Neural progenitor cell (in vitro differentiated cells): ENCODE data around the gene HSD17B8. TPM values are rescaled to one million over a fixed set of nuclear protein-coding genes. Genes with fewer than 3 reads are reported as not detected.

Experiments used
- DNase-seq: peaks from one replicate; pipeline ENCODE4 v3.0.0-alpha.2; 2016; ENCODE audit warnings: low spot score
- H2AFZ ChIP-seq: fragments of 200-600 bp; sonication (generic); replicated peaks from 2 replicates; pipeline ENCODE4 v1.6.1; 2016; ENCODE audit warnings: antibody characterized with exemption
- H3F3A ChIP-seq: fragments of 200-600 bp; sonication (generic); 2 replicates; pipeline ENCODE4 v1.6.1; 2016; ENCODE audit warnings: antibody characterized with exemption, low read depth
- H3K27ac ChIP-seq: fragments of 200-600 bp; sonication (generic); 2 replicates; pipeline ENCODE4 v1.5.1; 2016; ENCODE audit warnings: mild to moderate bottlenecking
- H3K27me3 ChIP-seq: fragments of 200-600 bp; sonication (generic); 2 replicates; pipeline ENCODE4 v1.6.1; 2016; ENCODE audit warnings: mild to moderate bottlenecking, moderate library complexity
- H3K36me3 ChIP-seq: fragments of 200-600 bp; sonication (generic); 2 replicates; pipeline ENCODE4 v1.5.1; 2016
- H3K4me1 ChIP-seq: fragments of 200-600 bp; sonication (generic); 2 replicates; pipeline ENCODE4 v1.6.1; 2016; ENCODE audit warnings: mixed run types
- H3K4me2 ChIP-seq: fragments of 200-600 bp; sonication (generic); 2 replicates; pipeline ENCODE4 v1.6.1; 2016
- H3K4me3 ChIP-seq: fragments of 200-600 bp; sonication (generic); 2 replicates; pipeline ENCODE4 v1.5.1; 2016
- H3K79me2 ChIP-seq: fragments of 200-600 bp; sonication (generic); 2 replicates; pipeline ENCODE4 v1.6.1; 2016; ENCODE audit warnings: low read depth
- H3K9ac ChIP-seq: fragments of 200-600 bp; sonication (generic); 2 replicates; pipeline ENCODE4 v1.6.1; 2016
- H3K9me3 ChIP-seq: fragments of 200-600 bp; sonication (generic); 2 replicates; pipeline ENCODE4 v1.5.1; 2016; ENCODE audit warnings: low read depth
- H4K20me1 ChIP-seq: fragments of 200-600 bp; sonication (generic); 2 replicates; pipeline ENCODE4 v1.6.1; 2016; ENCODE audit warnings: low read depth
- H3K27ac Mint-ChIP-seq: 3 replicates; pipeline ENCODE4 v1.8.0; 2021; ENCODE audit warnings: mixed read lengths
- H3K27me3 Mint-ChIP-seq: 2 replicates; pipeline ENCODE4 v1.8.0; 2022; ENCODE audit warnings: low read depth, mild to moderate bottlenecking, inconsistent platforms, moderate library complexity, mixed read lengths; ENCODE audit not compliant: insufficient read depth
- H3K36me3 Mint-ChIP-seq: 3 replicates; pipeline ENCODE4 v1.8.0; 2021; ENCODE audit warnings: mixed read lengths
- H3K4me1 Mint-ChIP-seq: 3 replicates; pipeline ENCODE4 v1.8.0; 2021; ENCODE audit warnings: mixed read lengths
- H3K4me3 Mint-ChIP-seq: 3 replicates; pipeline ENCODE4 v1.8.0; 2021; ENCODE audit warnings: mild to moderate bottlenecking, moderate library complexity, mixed read lengths
- H3K9me3 Mint-ChIP-seq: 3 replicates; pipeline ENCODE4 v1.8.0; 2020; ENCODE audit warnings: mixed read lengths
- CTCF ChIP-seq: fragments of 200-600 bp; sonication (generic); IDR thresholded peaks from 2 replicates; pipeline ENCODE4 v1.5.1; 2017; ENCODE audit warnings: antibody characterized with exemption, mild to moderate bottlenecking
- EZH2 ChIP-seq: fragments of 200-600 bp; sonication (generic); IDR thresholded peaks from 2 replicates; pipeline ENCODE4 v1.6.1; 2017; ENCODE audit warnings: antibody characterized with exemption, mild to moderate bottlenecking, moderate library complexity
- EZH2phosphoT487 ChIP-seq: fragments of 200-600 bp; sonication (generic); IDR thresholded peaks from 2 replicates; pipeline ENCODE4 v1.6.1; 2017; ENCODE audit warnings: antibody characterized with exemption
- total RNA-seq: library from RNA; depleted of rRNA; stranded (reverse); fragments of >200 nt; gene quantifications from 2 replicates; pipeline ENCODE4 v1.2.3, GENCODE V29; 2015; ENCODE audit warnings: low replicate concordance

The HSD17B8 gene
- total RNA-seq, 1 donor from 2014 or later: 4.8 TPM

GRCh38 chr6:33165581-33166258 is 38.7 kb upstream of the HSD17B8 start:
- H3K27me3 Mint-ChIP-seq: peaks cover 12% of the 10 kb centered on the region

GRCh38 chr6:33166363-33166762 is 38.1 kb upstream of the HSD17B8 start:
- no peak overlapping the region for H3K4me2 ChIP-seq
- Mint-ChIP-seq H3K27ac (no peak overlapping the region), H3K9me3 (no peaks in the 10 kb centered on the region)

More at GRCh38 chr6:33165581-33166258, 38.7 kb upstream of the HSD17B8 start:
- TF ChIP-seq EZH2phosphoT487 (no peak), CTCF (no peak), EZH2 (no peak)
- no peaks in the 10 kb centered on the region for H3K79me2 ChIP-seq
- no peaks in the 10 kb centered on the region for H4K20me1 ChIP-seq
- H3K4me1 ChIP-seq: no peaks in the 10 kb centered on the region
- Mint-ChIP-seq H3K9me3 (no peaks in the 10 kb centered on the region), H3K36me3 (no peaks in the 10 kb centered on the region), H3K27ac (no peak overlapping the region), H3K4me1 (peaks cover 16% of the 10 kb centered on the region), H3K4me3 (no peak overlapping the region)
- H2AFZ ChIP-seq: no peak overlapping the region
- no peak overlapping the region for H3K27ac ChIP-seq
- H3K9ac ChIP-seq: no peak overlapping the region
- no peaks in the 10 kb centered on the region for H3F3A ChIP-seq
- H3K4me2 ChIP-seq: no peak overlapping the region
- H3K4me3 ChIP-seq: no peak overlapping the region
- no peaks in the 10 kb centered on the region for H3K9me3 ChIP-seq
- H3K27me3 ChIP-seq: peaks cover 17% of the 10 kb centered on the region
- DNase-seq: no peak
- no peaks in the 10 kb centered on the region for H3K36me3 ChIP-seq

GRCh38 chr6:33166811-33167210 is 37.6 kb upstream of the HSD17B8 start:
- Histone ChIP-seq H3K27ac (no peak overlapping the region), H3K4me1 (no peaks in the 10 kb centered on the region), H4K20me1 (no peaks in the 10 kb centered on the region), H2AFZ (no peak overlapping the region), H3K4me2 (no peak overlapping the region), H3K79me2 (no peaks in the 10 kb centered on the region), H3K9ac (no peak overlapping the region), H3F3A (no peaks in the 10 kb centered on the region), H3K4me3 (no peak overlapping the region), H3K36me3 (no peaks in the 10 kb centered on the region), H3K9me3 (no peaks in the 10 kb centered on the region), H3K27me3 (peaks cover 9% of the 10 kb centered on the region)
- Mint-ChIP-seq H3K27me3 (peaks cover 11% of the 10 kb centered on the region), H3K36me3 (no peaks in the 10 kb centered on the region), H3K4me1 (peaks cover 8% of the 10 kb centered on the region), H3K27ac (no peak overlapping the region), H3K9me3 (no peaks in the 10 kb centered on the region), H3K4me3 (no peak overlapping the region)
- DNase-seq: no peak
- TF ChIP-seq CTCF (no peak), EZH2phosphoT487 (no peak), EZH2 (no peak)

More at GRCh38 chr6:33166363-33166762, 38.1 kb upstream of the HSD17B8 start:
- H3K27ac ChIP-seq: no peak overlapping the region
- no peaks in the 10 kb centered on the region for H3K4me1 ChIP-seq
- H3K36me3 Mint-ChIP-seq: no peaks in the 10 kb centered on the region
- H3F3A ChIP-seq: no peaks in the 10 kb centered on the region
- TF ChIP-seq EZH2 (no peak), CTCF (no peak), EZH2phosphoT487 (no peak)
- H4K20me1 ChIP-seq: no peaks in the 10 kb centered on the region
- H3K27me3 Mint-ChIP-seq: peaks cover 12% of the 10 kb centered on the region
- no peak overlapping the region for H3K9ac ChIP-seq
- H3K36me3 ChIP-seq: no peaks in the 10 kb centered on the region
- H3K4me3 ChIP-seq: no peak overlapping the region
- no peaks in the 10 kb centered on the region for H3K79me2 ChIP-seq
- no peak overlapping the region for H3K4me3 Mint-ChIP-seq
- no peak for DNase-seq
- peaks cover 10% of the 10 kb centered on the region for H3K4me1 Mint-ChIP-seq
- H3K9me3 ChIP-seq: no peaks in the 10 kb centered on the region
- peaks cover 12% of the 10 kb centered on the region for H3K27me3 ChIP-seq
- no peak overlapping the region for H2AFZ ChIP-seq
